ENCODE measurements around the gene DGUOK.

DNA sequence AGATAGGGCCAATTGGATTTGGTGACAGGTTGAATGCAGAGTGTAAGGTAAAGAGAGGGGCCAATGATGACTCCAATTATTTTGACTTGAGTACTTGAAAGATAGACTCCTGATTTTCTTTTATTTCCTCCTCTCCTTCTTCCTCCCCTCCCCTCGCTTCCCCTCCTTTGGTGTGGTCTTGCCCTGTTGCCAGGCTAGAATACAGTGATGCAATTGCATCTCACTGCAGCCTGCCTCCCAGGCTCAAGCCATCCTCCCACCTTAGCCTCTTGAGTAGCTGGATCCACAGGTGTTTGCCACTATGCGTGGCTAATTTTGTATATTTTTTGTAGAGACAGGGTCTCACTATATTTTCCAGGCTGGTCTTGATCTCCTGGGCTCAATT is 2.3 kb downstream of the DGUOK start:
- TF ChIP-seq POLR2A (IDR thresholded peaks at IDR 0.05; ENCODE audit: low read depth, low read length) (no peak), POLR2AphosphoS5 (IDR thresholded peaks at IDR 0.05; ENCODE audit: low read depth, low read length) (no peak), TAF1 (IDR thresholded peaks at IDR 0.05; ENCODE audit: borderline replicate concordance, low read depth, low read length) (no peak)

Data from GM12892 (cell line).